A549 (cell line): Measurements from ENCODE around the gene GRHL1. TPM values are rescaled to one million over a fixed set of nuclear protein-coding genes. Genes with fewer than 3 reads are reported as not detected.

Source experiments
- ATAC-seq, 2 experiments: fragments of 200-7000 bp in 1 of 2; fragments of >200 bp in 1 of 2; cut with Nextera tagmentation in 1 of 2; cut with Tn5 transposase in 1 of 2; 3 replicates each; pipeline versions ENCODE4 v1.8.0 to v1.9.1; 2018 to 2020; ENCODE audit warnings: mild to moderate bottlenecking in 1 of 2, moderate library complexity in 1 of 2
- CTCF ChIA-PET: fragments of 300-600 bp; sonication (Branson Sonifier 250); formaldehyde crosslinking; extraction: SDS; loops from one replicate; lab custom pipeline; 2021; ENCODE audit warnings: antibody characterized with exemption, inconsistent platforms; lab: Yijun Ruan, JAX
- POLR2A ChIA-PET: fragments of 350-600 bp; formaldehyde crosslinking; extraction: SDS; loops from one replicate; lab custom pipeline; 2021; ENCODE audit warnings: antibody characterized with exemption, inconsistent platforms; lab: Yijun Ruan, JAX
- DNase-seq, 2 experiments: peaks; one replicate each; pipeline versions ENCODE4 v3.0.0 to v3.0.0-alpha.2; 2011 to 2016; ENCODE audit warnings: low read depth in 1 of 2, low spot score in 1 of 2
- FAIRE-seq: peaks from 2 replicates; lab custom pipeline; 2011; peaks lifted over from hg19 to GRCh38; lab: Jason Lieb, UNC
- H3K27ac ChIP-seq, 2 experiments: fragments of >200 bp; sonication (Bioruptor Twin); formaldehyde crosslinking; 3 replicates each; pipeline ENCODE4 v1.5.1; 2016 to 2017
- H3K4me1 ChIP-seq: fragments of >200 bp; sonication (Bioruptor Twin); formaldehyde crosslinking; 3 replicates; pipeline ENCODE4 v1.6.1; 2016
- H3K4me2 ChIP-seq: fragments of >200 bp; sonication (Bioruptor Twin); formaldehyde crosslinking; 3 replicates; pipeline ENCODE4 v1.6.1; 2016
- H3K4me3 ChIP-seq: fragments of >200 bp; sonication (Bioruptor Twin); formaldehyde crosslinking; 3 replicates; pipeline ENCODE4 v1.5.1; 2016
- H3K9me3 ChIP-seq: fragments of >200 bp; sonication (Bioruptor Twin); formaldehyde crosslinking; 3 replicates; pipeline ENCODE4 v1.6.1; 2016
- ATOH8 ChIP-seq: fragments of 250-450 bp; sonication (Bioruptor Pico); IDR thresholded peaks from 2 replicates; pipeline ENCODE4 v1.5.0; 2020; ENCODE audit warnings: low read depth, mild to moderate bottlenecking, moderate library complexity
- BCL3 ChIP-seq: fragments of >200 bp; sonication (Bioruptor Twin); formaldehyde crosslinking; IDR thresholded peaks from 3 replicates; pipeline ENCODE4 v1.6.1; 2016
- BHLHE40 ChIP-seq: IDR thresholded peaks from 2 replicates; pipeline ENCODE4 v1.6.1; 2012; ENCODE audit warnings: low read depth, low read length, inconsistent platforms
- CEBPB ChIP-seq, 2 experiments: fragments of >200 bp in 1 of 2; sonication (Bioruptor Twin) in 1 of 2; formaldehyde crosslinking in 1 of 2; IDR thresholded peaks; 2 replicates each; pipeline ENCODE4 v1.6.1; 2012 to 2016
- CHD2 ChIP-seq: fragments of 150-350 bp; IDR thresholded peaks from 2 replicates; pipeline ENCODE4 v1.6.1; 2014; ENCODE audit warnings: low read length; ENCODE audit not compliant: partially characterized antibody
- CHD4 ChIP-seq: fragments of 200-600 bp; sonication (generic); IDR thresholded peaks from 2 replicates; pipeline ENCODE4 v1.6.1; 2016; ENCODE audit warnings: antibody characterized with exemption, mild to moderate bottlenecking, borderline replicate concordance
- CTCF ChIP-seq: fragments of >200 bp; sonication (Bioruptor Twin); formaldehyde crosslinking; IDR thresholded peaks from 3 replicates; pipeline ENCODE4 v1.5.1; 2016
- EHF ChIP-seq: fragments of 250-450 bp; sonication (Bioruptor Pico); IDR thresholded peaks from 2 replicates; pipeline ENCODE4 v1.5.0; 2020; ENCODE audit warnings: mild to moderate bottlenecking
- EP300 ChIP-seq, 2 experiments: fragments of >200 bp; sonication (Bioruptor Twin); formaldehyde crosslinking; IDR thresholded peaks; 2 replicates in 1 of 2; 3 replicates in 1 of 2; pipeline ENCODE4 v1.6.1; 2016 to 2017
- FOSB ChIP-seq: fragments of 250-450 bp; sonication (Bioruptor Pico); IDR thresholded peaks from 2 replicates; pipeline ENCODE4 v1.5.0; 2020; ENCODE audit warnings: mild to moderate bottlenecking, moderate library complexity
- FOSL2 ChIP-seq, 2 experiments: fragments of 450-650 bp in 1 of 2; fragments of >200 bp in 1 of 2; sonication (Bioruptor Twin) in 1 of 2; formaldehyde crosslinking; IDR thresholded peaks; 2 replicates each; pipeline versions ENCODE4 v1.5.0 to v1.6.1; 2016 to 2020; ENCODE audit warnings: mild to moderate bottlenecking in 1 of 2, moderate library complexity in 1 of 2
- FOXS1 ChIP-seq: fragments of 250-450 bp; sonication (Bioruptor Pico); IDR thresholded peaks from 2 replicates; pipeline ENCODE4 v1.5.0; 2020; ENCODE audit warnings: mild to moderate bottlenecking, moderate library complexity
- GATA3 ChIP-seq: IDR thresholded peaks from 2 replicates; pipeline ENCODE4 v1.6.1; 2012; ENCODE audit warnings: borderline replicate concordance
- HDAC2 ChIP-seq: fragments of 200-600 bp; sonication (generic); IDR thresholded peaks from 2 replicates; pipeline ENCODE4 v1.6.1; 2016
- HES2 ChIP-seq: fragments of >200 bp; sonication (Bioruptor Twin); formaldehyde crosslinking; IDR thresholded peaks from 2 replicates; pipeline ENCODE4 v1.6.1; 2016
- HOXB5 ChIP-seq: fragments of 250-450 bp; sonication (Bioruptor Pico); IDR thresholded peaks from 2 replicates; pipeline ENCODE4 v1.5.0; 2020; ENCODE audit warnings: mild to moderate bottlenecking, moderate library complexity
- JUN ChIP-seq, 2 experiments: fragments of >200 bp; sonication (Bioruptor Twin); formaldehyde crosslinking; IDR thresholded peaks; 2 replicates in 1 of 2; 3 replicates in 1 of 2; pipeline ENCODE4 v1.6.1; 2016 to 2017
- JUNB ChIP-seq: fragments of >200 bp; sonication (Bioruptor Twin); formaldehyde crosslinking; IDR thresholded peaks from 2 replicates; pipeline ENCODE4 v1.6.1; 2016
- KDM5A ChIP-seq: fragments of 200-600 bp; sonication (generic); IDR thresholded peaks from 2 replicates; pipeline ENCODE4 v1.6.1; 2016; ENCODE audit warnings: antibody characterized with exemption, mild to moderate bottlenecking
- MAX ChIP-seq: IDR thresholded peaks from 2 replicates; pipeline ENCODE4 v1.6.1; 2012
- MAZ ChIP-seq: fragments of 150-350 bp; IDR thresholded peaks from 2 replicates; pipeline ENCODE4 v1.6.1; 2014; ENCODE audit warnings: antibody characterized with exemption, low read depth, low read length, borderline replicate concordance
- PBX3 ChIP-seq: IDR thresholded peaks from 2 replicates; pipeline ENCODE4 v1.6.1; 2012
- POLR2A ChIP-seq: IDR thresholded peaks from 2 replicates; pipeline ENCODE4 v1.6.1; 2012; ENCODE audit warnings: mild to moderate bottlenecking, low read length
- POLR2AphosphoS2 ChIP-seq: conservative IDR thresholded peaks from 2 replicates; pipeline ENCODE4 v1.6.1; 2012; ENCODE audit warnings: low read length, improper control_type of control experiment, inconsistent platforms
- RARB ChIP-seq: fragments of 250-450 bp; sonication (Bioruptor Pico); IDR thresholded peaks from 2 replicates; pipeline ENCODE4 v1.8.0; 2021; ENCODE audit warnings: mild to moderate bottlenecking, moderate library complexity
- RCOR1 ChIP-seq: fragments of 150-350 bp; IDR thresholded peaks from 2 replicates; pipeline ENCODE4 v1.6.1; 2014; ENCODE audit warnings: antibody characterized with exemption, low read length, low read depth
- RFX5 ChIP-seq: fragments of 450-650 bp; IDR thresholded peaks from 2 replicates; pipeline ENCODE4 v1.7.1; 2014; ENCODE audit warnings: antibody characterized with exemption, mild to moderate bottlenecking, moderate library complexity
- SREBF2 ChIP-seq: fragments of 450-650 bp; IDR thresholded peaks from 2 replicates; pipeline ENCODE4 v1.6.1; 2014; ENCODE audit warnings: mild to moderate bottlenecking, moderate library complexity
- TFCP2L1 ChIP-seq: fragments of 250-450 bp; sonication (Bioruptor Pico); IDR thresholded peaks from 2 replicates; pipeline ENCODE4 v1.5.0; 2021; ENCODE audit warnings: mild to moderate bottlenecking
- TP53 ChIP-seq: fragments of 250-450 bp; sonication (Bioruptor Pico); IDR thresholded peaks from 2 replicates; pipeline ENCODE4 v1.5.0; 2021; ENCODE audit warnings: mild to moderate bottlenecking, moderate library complexity
- USF2 ChIP-seq: fragments of 450-650 bp; IDR thresholded peaks from 2 replicates; pipeline ENCODE4 v1.6.1; 2014; ENCODE audit warnings: antibody characterized with exemption
- ZC3H11A ChIP-seq: fragments of 450-650 bp; IDR thresholded peaks from 2 replicates; pipeline ENCODE4 v1.6.1; 2014; ENCODE audit warnings: antibody characterized with exemption, mild to moderate bottlenecking
- ZFP36 ChIP-seq: fragments of 450-650 bp; IDR thresholded peaks from 2 replicates; pipeline ENCODE4 v1.6.1; 2014; ENCODE audit warnings: borderline replicate concordance; ENCODE audit not compliant: partially characterized antibody
- WGBS: methylation state at CpG from one replicate; pipeline ENCODE4 v1.1.6; 2017; ENCODE audit errors: missing lambda C conversion rate; 5-methylcytosine and 5-hydroxymethylcytosine counted together
- polyA plus RNA-seq, 4 experiments: library from polyadenylated mRNA; depleted of rRNA in 3 of 4; stranded (reverse); fragments of >200 nt; fragmentation: RNase III in 1 of 4; extraction: RNeasy Plus Mini Kit Qiagen cat#74134 plus additional on column Dnase treatment in 1 of 4; gene quantifications; 2 replicates in 3 of 4; 3 replicates in 1 of 4; pipeline ENCODE4 v1.2.3, GENCODE V29; 2011 to 2017

GRHL1 gene
- polyA plus RNA-seq, 2 of the 4 experiments (the other 2 are of a cell fraction): 0.68 to 1.2 TPM

- H3K4me3 ChIP-seq: no peak overlapping the region
- peak overlapping the region in 1 of 2 experiments; percentile 48; a peak in 2 of 6 replicates for H3K27ac ChIP-seq
- no peak for FAIRE-seq
- no peaks in the 10 kb centered on the region for H3K9me3 ChIP-seq
- 16% methylated on average over 10 of the region's 10 CpGs for WGBS
- peaks cover 25% of the 10 kb centered on the region for H3K4me1 ChIP-seq
- ChIA-PET CTCF (interaction anchor here (0.7 to 4.0 kb wide), 4 partner anchors 10 to 176 kb away, joined by 3 to 39 read pairs (median 5); no protein-coding TSS in a partner anchor), POLR2A (no interaction called here)
- peak in 1 of 2 experiments; percentile 76; a peak in 3 of 6 replicates for ATAC-seq
- peak in 1 of 2 experiments; percentile 68 for DNase-seq
- peak overlapping the region; percentile 60 for H3K4me2 ChIP-seq
- TF ChIP-seq FOSL2 (IDR thresholded peaks at IDR 0.05) (no peak), FOSL2 (CRISPR knock-in tag; IDR thresholded peaks at IDR 0.05) (peak; percentile 40; the same call in 1 of the 2 replicates), POLR2A (no peak), KDM5A (no peak), USF2 (no peak), FOSB (CRISPR knock-in tag) (no peak)
Measured at GRCh38 chr2:9975328-9975727, 23.8 kb downstream of the GRHL1 start.

GRCh38 chr2:9975805-9976447, 24.4 kb downstream of the GRHL1 start:
- POLR2A ChIA-PET: no interaction called here
- Histone ChIP-seq H3K9me3 (no peaks in the 10 kb centered on the region), H3K4me2 (peak overlapping the region; percentile 60), H3K4me1 (peaks cover 25% of the 10 kb centered on the region), H3K27ac (peak overlapping the region in 1 of 2 experiments; percentile 48; a peak in 2 of 6 replicates), H3K4me3 (no peak overlapping the region)
- CTCF ChIA-PET: interaction anchor here (1.4 to 4.0 kb wide), 3 partner anchors 10 to 176 kb away, joined by 3 to 39 read pairs (median 7); no protein-coding TSS in a partner anchor
- DNase-seq (peak; percentile 89 to 98), ATAC-seq (peak; percentile 92 to 93), FAIRE-seq (peak; percentile 94)
- WGBS: 12% methylated on average over 9 of the region's 9 CpGs
- TF ChIP-seq GATA3 (no peak), ATOH8 (CRISPR knock-in tag) (no peak), ZFP36 (peak; percentile 70), HOXB5 (CRISPR knock-in tag) (no peak), SREBF2 (no peak), PBX3 (no peak), TP53 (CRISPR knock-in tag) (no peak), HDAC2 (peak; percentile 75; the same call in 1 of the 2 replicates), CHD2 (no peak), POLR2AphosphoS2 (no peak), FOXS1 (no peak), MAX (peak; percentile 47), RARB (CRISPR knock-in tag) (no peak), EP300 (IDR thresholded peaks at IDR 0.05) (no peak; a peak in 1 of 5 replicates), JUNB (peak; percentile 86), TFCP2L1 (CRISPR knock-in tag) (no peak), RFX5 (no peak), FOSL2 (IDR thresholded peaks at IDR 0.05) (peak; percentile 87), FOSL2 (CRISPR knock-in tag; IDR thresholded peaks at IDR 0.05) (peak; percentile 97), JUN (IDR thresholded peaks at IDR 0.05) (peak in 1 of 2 experiments; percentile 47; a peak in 1 of 5 replicates), MAZ (no peak), CEBPB (IDR thresholded peaks at IDR 0.05) (peak; percentile 6 to 57; a peak in 1 of 4 replicates), CHD4 (peak; percentile 52; the same call in 1 of the 2 replicates), HES2 (no peak), ZC3H11A (no peak), BHLHE40 (no peak), RCOR1 (no peak), CTCF (no peak), BCL3 (no peak), EHF (CRISPR knock-in tag) (no peak)
